Measurements from ENCODE around the gene ERICH6.

DNA sequence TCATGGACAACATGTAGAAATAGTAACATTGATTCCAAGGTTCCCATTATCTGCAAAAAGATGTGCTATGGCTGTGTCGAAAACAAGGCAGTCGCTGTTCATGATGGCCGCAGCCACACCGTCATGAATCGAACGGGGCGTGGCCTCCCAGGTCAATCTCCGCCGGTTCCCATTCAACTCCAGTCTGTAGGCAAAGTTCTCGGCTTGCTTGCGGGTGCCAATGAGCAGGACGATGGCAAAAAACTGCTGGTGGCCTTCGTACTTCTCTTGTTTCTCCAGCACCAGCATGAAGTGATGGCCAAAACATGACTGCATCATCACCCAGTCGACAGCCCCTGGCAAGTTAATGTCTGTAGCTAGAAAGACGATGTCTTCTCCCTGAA lies 38.4 kb upstream of the ERICH6 start:
- TF ChIP-seq POLR2AphosphoS5 (IDR thresholded peaks at IDR 0.05; ENCODE audit: low read depth, low read length) (no peak), POLR2A (IDR thresholded peaks at IDR 0.05; ENCODE audit: low read depth, low read length) (no peak)
